T-helper 1 cell (primary cell): ENCODE measurements around the gene NABP2.

Source experiments
- DNase-seq, 5 donors: peaks; one replicate each; pipeline ENCODE4 v3.0.0-alpha.2; 2012 to 2020

The NABP2 gene

GRCh38 chr12:56216461-56216860 is 7.7 kb upstream of the NABP2 start:
- no peak for DNase-seq

GRCh38 chr12:56219840-56220239 is 4.3 kb upstream of the NABP2 start:
- no peak for DNase-seq

- no peak for DNase-seq
These were observed 3.4 kb upstream of the NABP2 start for GRCh38 chr12:56220611-56221231.

- DNase-seq, result no peak
These were observed 2.8 kb upstream of the NABP2 start for GRCh38 chr12:56221232-56221756.

- peak; percentile 85 to 93 (median 89) for DNase-seq
These were observed 2.2 kb upstream of the NABP2 start, which contains the start of gene RNF41 for GRCh38 chr12:56221757-56222530. Gene RNF41, minus strand, starts transcription at chr12:56221922. Its CDS starts 7,875 bp downstream, at chr12:56214047.

GRCh38 chr12:56222531-56222895 is 1.6 kb upstream of the NABP2 start:
- no peak for DNase-seq

- no peak for DNase-seq
These were observed 506 bp upstream of the NABP2 start for GRCh38 chr12:56223571-56224101.

GRCh38 chr12:56224954-56225353 is 812 bp downstream of the NABP2 start:
- no peak for DNase-seq

GRCh38 chr12:56229082-56229481 is 4.9 kb downstream of the NABP2 start:
- DNase-seq, result no peak

GRCh38 chr12:56229916-56230431 is 5.8 kb downstream of the NABP2 start, which contains the start of gene SLC39A5:
Gene SLC39A5, plus strand, starts transcription at chr12:56230051. Its CDS starts 1,224 bp downstream, at chr12:56231275.
- no peak for DNase-seq

GRCh38 chr12:56230432-56231183 is 6.5 kb downstream of the NABP2 start:
- no peak for DNase-seq

- DNase-seq, result no peak
These were observed 7.0 kb downstream of the NABP2 start for GRCh38 chr12:56231184-56231582.

- no peak for DNase-seq
These were observed 10.7 kb downstream of the NABP2 start for GRCh38 chr12:56234746-56235436.

- DNase-seq, result no peak
These were observed 11.9 kb downstream of the NABP2 start for GRCh38 chr12:56236091-56236490.

- no peak for DNase-seq
These were observed 12.8 kb downstream of the NABP2 start for GRCh38 chr12:56236985-56237384.

- DNase-seq, result no peak
These were observed 13.4 kb downstream of the NABP2 start for GRCh38 chr12:56237552-56237951.

GRCh38 chr12:56241424-56242303 is 17.5 kb downstream of the NABP2 start:
- no peak for DNase-seq

GRCh38 chr12:56242986-56243385 is 18.8 kb downstream of the NABP2 start:
- DNase-seq, result no peak

GRCh38 chr12:56243731-56244181 is 19.6 kb downstream of the NABP2 start:
- DNase-seq, result no peak

GRCh38 chr12:56244494-56244893 is 20.4 kb downstream of the NABP2 start:
- DNase-seq, result no peak

GRCh38 chr12:56247923-56248322 is 23.8 kb downstream of the NABP2 start:
- no peak for DNase-seq
